Colonic mucosa (tissue), 4 donors: Measurements from ENCODE around the gene LENG8. TPM values are rescaled to one million over a fixed set of nuclear protein-coding genes. Genes with fewer than 3 reads are reported as not detected.

ENCODE experiments used
- DNase-seq: peaks from one replicate; pipeline ENCODE4 v3.0.0-alpha.2; 2020
- H3K27ac ChIP-seq: fragments of 200-600 bp; one replicate; pipeline ENCODE4 v1.8.0; 2021
- H3K27me3 ChIP-seq: fragments of 200-600 bp; one replicate; pipeline ENCODE4 v1.8.0; 2021
- H3K36me3 ChIP-seq: fragments of 200-600 bp; one replicate; pipeline ENCODE4 v1.8.0; 2021
- H3K4me1 ChIP-seq: fragments of 200-600 bp; one replicate; pipeline ENCODE4 v1.8.0; 2021; ENCODE audit warnings: mild to moderate bottlenecking
- H3K4me3 ChIP-seq: fragments of 200-600 bp; one replicate; pipeline ENCODE4 v1.8.0; 2021
- H3K9ac ChIP-seq, 2 donors: one replicate each; pipeline ENCODE4 v1.7.0; 2013; ENCODE audit warnings: control low read depth in 2 of 2, low read depth in 2 of 2, low read length in 2 of 2
- H3K9me3 ChIP-seq: fragments of 200-600 bp; one replicate; pipeline ENCODE4 v1.8.0; 2021
- intact Hi-C: fragments of 100-400 bp; cut with DNase I; formaldehyde crosslinking; loops from one replicate; pipeline ENCODE4 v1.14.1; 2022
- total RNA-seq, 2 donors: library from RNA; stranded (reverse); fragmentation: NEBNext Ultra II Directional in 1 of 2; extraction: Animal tissue kit (Norgen Biotek cat#: 25700) in 1 of 2; gene quantifications; one replicate each; pipeline ENCODE4 v1.2.1, GENCODE V29; 2021
- TF ChIP-seq, protein P1 (sequence below): fragments of 200-600 bp; IDR thresholded peaks from one replicate; pipeline ENCODE4 v1.8.0; 2022; ENCODE audit warnings: antibody characterized with exemption, mild to moderate bottlenecking
- donor health status: healthy.
- donor health status: DM: no; HTN: no; CAD: no.
- donor health status: DM: no; HTN: no; CAD: no.

Gene LENG8
- total RNA-seq, 2 donors from 2014 or later, result 80.2 to 154 TPM

DNA sequence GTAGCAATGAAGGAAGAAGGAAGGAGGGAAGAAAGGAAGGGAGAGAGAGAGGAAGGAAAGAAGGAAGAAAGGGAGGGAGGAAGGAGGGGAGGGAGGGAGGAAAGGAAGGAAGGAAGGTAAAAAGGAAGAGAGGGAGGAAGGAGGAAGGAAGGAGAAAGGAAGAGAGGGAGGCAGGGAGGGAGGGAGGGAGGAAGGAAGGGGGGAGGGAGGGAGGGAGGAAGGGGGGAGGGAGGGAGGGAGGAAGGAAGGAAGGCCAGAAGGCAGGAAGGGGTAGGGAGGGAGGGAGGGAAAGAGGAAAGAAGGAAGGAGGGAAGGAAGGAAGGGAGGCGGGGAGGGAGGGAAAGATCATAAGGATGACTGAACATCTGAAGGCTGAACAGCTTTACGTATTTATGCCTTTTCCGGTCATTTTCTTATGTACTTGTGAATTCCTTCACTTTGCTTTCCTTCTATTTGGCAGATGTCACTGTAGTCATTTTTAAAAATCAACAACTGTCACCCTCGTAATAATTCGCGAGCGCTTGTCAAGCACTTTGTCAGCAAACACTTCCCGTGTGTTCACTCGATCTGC lies 40.5 kb upstream of the LENG8 start:
- Histone ChIP-seq H3K9me3 (no peaks in the 10 kb centered on the region), H3K9ac (no peak overlapping the region), H3K4me3 (no peak overlapping the region), H3K36me3 (no peaks in the 10 kb centered on the region), H3K27ac (no peak overlapping the region), H3K4me1 (no peaks in the 10 kb centered on the region), H3K27me3 (no peaks in the 10 kb centered on the region)
- TF ChIP-seq, protein P1, sequence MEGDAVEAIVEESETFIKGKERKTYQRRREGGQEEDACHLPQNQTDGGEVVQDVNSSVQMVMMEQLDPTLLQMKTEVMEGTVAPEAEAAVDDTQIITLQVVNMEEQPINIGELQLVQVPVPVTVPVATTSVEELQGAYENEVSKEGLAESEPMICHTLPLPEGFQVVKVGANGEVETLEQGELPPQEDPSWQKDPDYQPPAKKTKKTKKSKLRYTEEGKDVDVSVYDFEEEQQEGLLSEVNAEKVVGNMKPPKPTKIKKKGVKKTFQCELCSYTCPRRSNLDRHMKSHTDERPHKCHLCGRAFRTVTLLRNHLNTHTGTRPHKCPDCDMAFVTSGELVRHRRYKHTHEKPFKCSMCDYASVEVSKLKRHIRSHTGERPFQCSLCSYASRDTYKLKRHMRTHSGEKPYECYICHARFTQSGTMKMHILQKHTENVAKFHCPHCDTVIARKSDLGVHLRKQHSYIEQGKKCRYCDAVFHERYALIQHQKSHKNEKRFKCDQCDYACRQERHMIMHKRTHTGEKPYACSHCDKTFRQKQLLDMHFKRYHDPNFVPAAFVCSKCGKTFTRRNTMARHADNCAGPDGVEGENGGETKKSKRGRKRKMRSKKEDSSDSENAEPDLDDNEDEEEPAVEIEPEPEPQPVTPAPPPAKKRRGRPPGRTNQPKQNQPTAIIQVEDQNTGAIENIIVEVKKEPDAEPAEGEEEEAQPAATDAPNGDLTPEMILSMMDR, result no peak
- intact Hi-C loops, result no loop called here
- no peak for DNase-seq

DNA sequence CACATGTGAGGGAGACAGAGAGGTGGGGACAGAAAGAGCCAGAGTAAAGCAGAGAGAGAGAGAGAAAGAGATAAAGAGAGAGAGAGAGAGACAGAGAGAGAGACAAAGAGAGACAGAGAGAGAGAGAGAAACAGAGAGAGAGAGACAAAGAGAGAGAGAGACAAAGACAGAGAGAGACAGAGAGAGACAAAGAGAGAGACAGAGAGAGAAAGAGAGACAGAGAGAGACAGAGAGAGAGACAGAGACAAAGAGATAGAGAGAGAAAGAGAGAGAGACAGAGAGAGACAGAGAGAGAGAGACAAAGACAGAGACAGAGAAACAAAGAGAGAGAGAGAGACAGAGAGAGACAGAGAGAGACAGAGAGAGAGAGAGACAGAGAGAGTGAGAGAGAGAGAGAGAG lies 38.0 kb upstream of the LENG8 start:
- H3K27ac ChIP-seq, result no peak overlapping the region
- H3K36me3 ChIP-seq, result no peaks in the 10 kb centered on the region
- DNase-seq, result no peak
- H3K9me3 ChIP-seq, result no peaks in the 10 kb centered on the region
- H3K9ac ChIP-seq, result no peak overlapping the region
- TF ChIP-seq, protein P1, result no peak
- no peak overlapping the region for H3K4me3 ChIP-seq
- H3K27me3 ChIP-seq, result peaks cover 13% of the 10 kb centered on the region
- intact Hi-C loops, result no loop called here
- H3K4me1 ChIP-seq, result no peaks in the 10 kb centered on the region

DNA sequence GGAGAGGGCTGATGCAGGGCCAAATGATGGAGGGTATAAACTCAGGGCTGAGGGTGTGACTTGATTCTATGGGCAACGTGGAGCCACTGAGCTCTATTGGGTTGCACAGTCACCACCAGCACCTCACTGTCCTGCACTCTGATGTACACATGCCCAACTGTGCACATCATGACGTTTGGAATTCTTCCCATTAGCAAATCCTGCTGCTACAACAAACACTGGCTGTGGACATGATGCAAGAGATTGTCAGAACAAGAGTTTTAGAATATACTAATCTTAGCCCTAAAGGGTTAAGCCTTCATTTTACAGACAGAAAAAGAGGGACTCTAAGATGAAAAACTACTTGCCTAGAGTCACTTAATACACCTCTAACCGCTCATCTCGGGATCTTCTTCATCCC lies 36.1 kb upstream of the LENG8 start:
- Histone ChIP-seq H3K27ac (no peak overlapping the region), H3K4me1 (no peaks in the 10 kb centered on the region), H3K27me3 (peaks cover 23% of the 10 kb centered on the region), H3K9ac (no peak overlapping the region), H3K36me3 (no peaks in the 10 kb centered on the region), H3K9me3 (no peaks in the 10 kb centered on the region), H3K4me3 (no peak overlapping the region)
- intact Hi-C loops, result no loop called here
- TF ChIP-seq, protein P1, result no peak
- DNase-seq, result no peak

DNA sequence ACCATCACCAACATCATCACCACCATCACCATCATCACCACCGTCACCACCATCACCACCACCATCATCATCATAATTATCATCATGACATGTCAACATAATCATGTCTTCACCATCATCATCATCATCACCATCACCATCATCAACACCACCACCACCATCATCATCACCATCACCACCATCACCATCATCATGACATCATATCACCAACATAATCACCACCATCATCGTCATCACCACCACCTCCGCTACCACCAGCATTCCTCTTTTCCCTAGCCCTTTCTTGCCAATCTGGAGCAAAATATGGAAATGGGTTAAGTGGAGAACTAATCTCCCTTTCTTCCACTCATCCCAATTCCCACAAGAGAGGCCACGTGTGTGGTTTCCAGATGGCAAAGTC lies 34.8 kb upstream of the LENG8 start:
- Histone ChIP-seq H3K9me3 (no peaks in the 10 kb centered on the region), H3K27ac (no peak overlapping the region), H3K4me1 (no peaks in the 10 kb centered on the region), H3K27me3 (peaks cover 23% of the 10 kb centered on the region), H3K36me3 (no peaks in the 10 kb centered on the region), H3K9ac (no peak overlapping the region), H3K4me3 (no peak overlapping the region)
- DNase-seq, result no peak
- intact Hi-C loops, result no loop called here
- TF ChIP-seq, protein P1, result no peak

DNA sequence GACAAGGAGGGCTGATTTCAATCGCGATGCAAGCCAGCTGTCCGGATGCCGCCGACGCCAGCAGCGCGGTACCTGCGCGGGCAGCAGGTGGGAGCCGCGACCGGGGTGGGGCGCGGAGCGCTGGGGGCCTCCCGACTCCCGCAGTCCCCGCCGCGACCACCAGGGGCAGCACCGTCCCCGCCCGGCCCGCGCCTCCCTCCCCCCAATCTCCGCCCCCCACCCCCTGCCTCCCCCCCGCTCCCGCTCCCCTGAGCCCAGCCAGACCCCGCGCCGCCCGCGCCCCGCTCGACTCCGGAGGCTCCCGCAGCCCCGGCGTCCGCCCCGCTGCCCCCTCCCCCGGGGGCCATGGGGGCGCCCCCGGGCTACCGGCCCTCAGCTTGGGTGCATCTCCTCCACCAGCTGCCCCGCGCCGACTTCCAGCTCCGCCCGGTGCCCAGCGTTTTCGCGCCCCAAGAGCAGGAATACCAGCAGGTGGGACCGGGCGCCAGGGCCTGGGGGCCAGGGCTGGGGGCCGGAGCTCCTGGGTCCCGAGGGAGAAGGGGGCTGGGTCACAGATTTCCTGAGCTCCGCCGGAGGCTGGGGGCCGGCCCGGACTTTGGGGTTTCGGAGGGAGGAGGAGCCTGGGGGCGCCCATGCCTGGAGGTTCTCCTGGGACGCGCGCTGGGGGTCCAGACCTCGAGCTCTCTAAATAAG lies 33.6 kb upstream of the LENG8 start, which contains the start of gene TTYH1:
TSS of gene TTYH1 (plus strand) at position 257 of the 693 bp plus-strand sequence. CDS start at position 346, 89 bp downstream.
- no peak within 1 kb of the TSS for H3K9ac ChIP-seq
- no peak within 1 kb of the TSS for H3K27ac ChIP-seq
- intact Hi-C loops, result no loop called here
- no peaks in the 10 kb centered on the region for H3K4me1 ChIP-seq
- no peaks in the 10 kb centered on the region for H3K9me3 ChIP-seq
- H3K27me3 ChIP-seq, result peaks cover 24% of the 10 kb centered on the region
- H3K36me3 ChIP-seq, result no peaks in the 10 kb centered on the region
- DNase-seq, result no peak
- TF ChIP-seq, protein P1, result no peak
- no peak within 1 kb of the TSS for H3K4me3 ChIP-seq
